HEK293T (cell line): ENCODE measurements around the gene SNX7.

ENCODE experiments used
- CTCF ChIA-PET: fragments of 350-600 bp; formaldehyde crosslinking; extraction: SDS; loops from one replicate; lab custom pipeline; 2021; ENCODE audit warnings: antibody characterized with exemption, inconsistent platforms; lab: Yijun Ruan, JAX
- POLR2A ChIA-PET: fragments of 350-600 bp; formaldehyde crosslinking; extraction: SDS; loops from one replicate; lab custom pipeline; 2020; ENCODE audit warnings: antibody characterized with exemption, inconsistent platforms; lab: Yijun Ruan, JAX
- DNase-seq: peaks from one replicate; pipeline ENCODE4 v3.0.0; 2012; ENCODE audit warnings: mixed read lengths; ENCODE audit errors: extremely low spot score
- ARNT ChIP-seq: fragments of 450-650 bp; IDR thresholded peaks from 2 replicates; pipeline ENCODE4 v1.6.1; 2017; ENCODE audit warnings: mild to moderate bottlenecking
- BHLHE40 ChIP-seq: fragments of 450-650 bp; IDR thresholded peaks from 2 replicates; pipeline ENCODE4 v1.6.1; 2016; ENCODE audit warnings: mild to moderate bottlenecking, moderate library complexity, borderline replicate concordance
- CTBP1 ChIP-seq: fragments of 450-650 bp; IDR thresholded peaks from 2 replicates; pipeline ENCODE4 v1.6.1; 2016; ENCODE audit warnings: borderline replicate concordance
- ELF4 ChIP-seq: fragments of 450-650 bp; IDR thresholded peaks from 2 replicates; pipeline ENCODE4 v1.6.1; 2017; ENCODE audit warnings: antibody characterized with exemption
- FOXA1 ChIP-seq: fragments of 450-650 bp; IDR thresholded peaks from 2 replicates; pipeline ENCODE4 v1.6.1; 2016; ENCODE audit warnings: mild to moderate bottlenecking
- FOXK2 ChIP-seq: fragments of 450-650 bp; IDR thresholded peaks from 2 replicates; pipeline ENCODE4 v1.6.1; 2016; ENCODE audit warnings: mild to moderate bottlenecking
- FOXM1 ChIP-seq: fragments of 450-650 bp; IDR thresholded peaks from 2 replicates; pipeline ENCODE4 v1.6.1; 2017; ENCODE audit warnings: mild to moderate bottlenecking, borderline replicate concordance
- HDGF ChIP-seq: fragments of 450-650 bp; IDR thresholded peaks from 2 replicates; pipeline ENCODE4 v1.6.1; 2017; ENCODE audit warnings: antibody characterized with exemption, borderline replicate concordance
- L3MBTL2 ChIP-seq: fragments of 450-650 bp; conservative IDR thresholded peaks from 2 replicates; pipeline ENCODE4 v1.6.1; 2016; ENCODE audit warnings: mild to moderate bottlenecking
- LEF1 ChIP-seq: fragments of 450-650 bp; IDR thresholded peaks from 2 replicates; pipeline ENCODE4 v1.6.1; 2017; ENCODE audit warnings: mild to moderate bottlenecking, borderline replicate concordance
- NFRKB ChIP-seq: fragments of 450-650 bp; IDR thresholded peaks from 2 replicates; pipeline ENCODE4 v1.6.1; 2016; ENCODE audit warnings: mild to moderate bottlenecking, moderate library complexity
- SP1 ChIP-seq: fragments of 450-650 bp; IDR thresholded peaks from 2 replicates; pipeline ENCODE4 v1.6.1; 2017
- SUZ12 ChIP-seq: fragments of 450-650 bp; IDR thresholded peaks from 2 replicates; pipeline ENCODE4 v1.6.1; 2016; ENCODE audit warnings: mild to moderate bottlenecking
- TARDBP ChIP-seq: fragments of 450-650 bp; IDR thresholded peaks from 2 replicates; pipeline ENCODE4 v1.6.1; 2016
- ZNF384 ChIP-seq: fragments of 450-650 bp; IDR thresholded peaks from 2 replicates; pipeline ENCODE4 v1.6.1; 2016
- TF ChIP-seq, protein P1 (sequence below): fragments of 450-650 bp; IDR thresholded peaks from 2 replicates; pipeline ENCODE4 v1.6.1; 2016

The SNX7 gene

DNA sequence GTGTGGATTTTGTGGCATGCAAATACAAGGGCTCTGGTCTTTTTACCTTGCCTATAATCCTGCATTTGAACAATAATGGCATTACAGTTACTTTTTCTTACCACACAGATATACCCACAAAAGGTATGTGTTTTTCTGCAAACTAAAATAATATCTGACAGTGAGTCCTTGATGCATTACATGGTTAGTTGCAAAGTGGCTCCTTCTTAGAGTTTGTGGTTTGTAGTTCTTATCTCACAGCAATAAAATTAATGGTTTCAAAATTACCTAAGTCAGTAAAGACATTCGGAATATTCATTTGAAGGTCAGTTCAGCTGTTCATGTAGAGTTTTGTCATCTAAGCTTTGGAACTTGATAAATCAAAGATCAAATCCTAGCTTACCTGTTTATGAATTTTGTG lies 43.5 kb downstream of the SNX7 start:
- ChIA-PET CTCF (interaction anchor here (0.6 kb wide), 1 partner anchor 184 kb away, joined by 3 read pairs; no protein-coding TSS in a partner anchor), POLR2A (no interaction called here)
- no peak for TF ChIP-seq NFRKB
- TF ChIP-seq, protein P1, sequence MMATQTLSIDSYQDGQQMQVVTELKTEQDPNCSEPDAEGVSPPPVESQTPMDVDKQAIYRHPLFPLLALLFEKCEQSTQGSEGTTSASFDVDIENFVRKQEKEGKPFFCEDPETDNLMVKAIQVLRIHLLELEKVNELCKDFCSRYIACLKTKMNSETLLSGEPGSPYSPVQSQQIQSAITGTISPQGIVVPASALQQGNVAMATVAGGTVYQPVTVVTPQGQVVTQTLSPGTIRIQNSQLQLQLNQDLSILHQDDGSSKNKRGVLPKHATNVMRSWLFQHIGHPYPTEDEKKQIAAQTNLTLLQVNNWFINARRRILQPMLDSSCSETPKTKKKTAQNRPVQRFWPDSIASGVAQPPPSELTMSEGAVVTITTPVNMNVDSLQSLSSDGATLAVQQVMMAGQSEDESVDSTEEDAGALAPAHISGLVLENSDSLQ: no peak
- no peak for TF ChIP-seq FOXA1
- TF ChIP-seq BHLHE40: no peak
- no peak for TF ChIP-seq ARNT
- no peak for TF ChIP-seq CTBP1
- TF ChIP-seq LEF1: no peak
- TF ChIP-seq TARDBP: no peak
- TF ChIP-seq ZNF384: no peak
- no peak for TF ChIP-seq SUZ12
- TF ChIP-seq FOXM1: no peak
- TF ChIP-seq ELF4: no peak
- no peak for TF ChIP-seq HDGF
- TF ChIP-seq L3MBTL2: no peak
- no peak for TF ChIP-seq SP1
- no peak for TF ChIP-seq FOXK2
- no peak for DNase-seq

DNA sequence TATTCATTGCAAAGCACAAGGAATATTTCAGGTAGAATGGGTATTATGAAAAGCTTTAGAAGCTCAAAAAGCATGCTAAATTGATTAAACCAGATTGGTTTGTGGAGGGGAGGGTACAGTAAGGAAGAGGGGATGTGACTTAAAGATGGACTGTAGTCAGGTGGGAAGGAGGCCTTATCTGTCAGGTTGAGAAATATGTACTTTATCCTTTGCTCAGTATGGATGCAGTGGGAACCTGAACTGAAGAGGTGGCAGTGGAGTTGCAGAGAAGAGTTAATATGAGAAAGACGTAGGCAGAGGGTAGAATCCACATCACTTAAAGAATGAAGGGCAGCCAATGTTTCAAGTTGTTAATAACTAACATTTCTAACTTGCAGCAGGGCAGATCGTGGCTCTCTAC lies 44.1 kb downstream of the SNX7 start:
- POLR2A ChIA-PET: no interaction called here
- no peak for DNase-seq
- CTCF ChIA-PET: no interaction called here
- TF ChIP-seq SP1: no peak
- no peak for TF ChIP-seq TARDBP
- TF ChIP-seq HDGF: no peak
- TF ChIP-seq, protein P1: no peak
- no peak for TF ChIP-seq LEF1
- no peak for TF ChIP-seq SUZ12
- TF ChIP-seq ARNT: no peak
- no peak for TF ChIP-seq FOXA1
- no peak for TF ChIP-seq CTBP1
- no peak for TF ChIP-seq BHLHE40
- TF ChIP-seq FOXM1: no peak
- no peak for TF ChIP-seq ZNF384
- no peak for TF ChIP-seq NFRKB
- no peak for TF ChIP-seq FOXK2

DNA sequence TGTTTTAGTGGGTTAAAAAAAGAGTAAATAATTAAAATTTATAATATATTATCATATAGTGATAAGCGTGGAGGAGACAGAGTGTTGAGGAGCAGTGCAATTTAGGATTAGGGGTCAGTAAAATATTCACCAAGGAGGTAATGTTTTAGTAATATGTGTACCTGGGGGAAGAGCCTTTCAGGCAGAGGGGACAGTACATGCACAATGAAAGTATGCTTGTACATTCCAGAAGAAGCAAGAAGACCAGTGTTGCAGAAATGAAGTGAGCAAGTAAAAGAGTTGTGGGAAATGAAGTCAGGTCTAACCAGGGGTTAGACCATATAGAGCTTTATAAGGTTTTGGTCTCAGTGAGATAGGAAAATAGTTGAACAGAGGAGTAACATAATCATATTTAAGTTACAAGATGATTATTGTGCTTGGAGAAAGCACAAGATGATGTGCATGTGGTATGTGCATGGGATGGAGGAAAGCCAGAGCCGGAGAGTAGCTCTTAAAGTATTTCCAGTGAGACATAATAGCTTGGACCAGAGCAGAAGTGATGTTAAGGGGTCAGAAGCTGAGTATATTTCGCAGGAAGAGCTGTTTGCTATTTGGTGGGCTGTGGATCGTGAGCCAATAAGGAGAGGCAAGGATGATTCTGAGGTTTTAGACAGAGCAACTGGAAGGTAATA lies 44.8 kb downstream of the SNX7 start:
- ChIA-PET CTCF (interaction anchor here (0.5 kb wide), 1 partner anchor 524 kb away, joined by 3 read pairs; no protein-coding TSS in a partner anchor), POLR2A (no interaction called here)
- no peak for DNase-seq
- TF ChIP-seq ARNT (no peak), L3MBTL2 (no peak), FOXA1 (no peak), ELF4 (no peak), NFRKB (no peak), CTBP1 (no peak), SP1 (no peak), TARDBP (no peak), ZNF384 (no peak), FOXM1 (no peak)
- TF ChIP-seq, protein P1: no peak

DNA sequence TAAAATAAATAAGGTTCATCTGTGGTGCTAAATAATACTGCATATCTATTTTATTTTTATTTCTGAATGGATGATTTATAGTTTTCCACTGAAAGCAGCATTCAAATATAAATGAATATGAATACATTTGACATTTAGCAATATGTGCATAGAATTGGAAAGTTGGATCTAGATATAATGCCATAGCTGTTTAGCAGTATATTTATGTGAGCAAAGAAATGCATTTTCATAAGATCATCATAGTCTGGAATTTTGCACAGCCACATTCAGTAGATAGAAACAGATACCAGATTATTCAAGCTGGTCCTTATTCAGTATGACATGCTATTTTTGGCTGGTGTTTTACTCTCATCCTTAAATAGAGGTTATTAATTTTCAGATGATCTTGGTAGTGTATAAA lies 46.0 kb downstream of the SNX7 start:
- TF ChIP-seq L3MBTL2: no peak
- TF ChIP-seq ZNF384: no peak
- no peak for TF ChIP-seq ELF4
- TF ChIP-seq TARDBP: no peak
- TF ChIP-seq NFRKB: no peak
- TF ChIP-seq FOXK2: no peak
- no peak for TF ChIP-seq SUZ12
- TF ChIP-seq BHLHE40: no peak
- TF ChIP-seq LEF1: no peak
- TF ChIP-seq SP1: no peak
- no peak for TF ChIP-seq FOXM1
- no peak for TF ChIP-seq FOXA1
- no peak for TF ChIP-seq CTBP1
- TF ChIP-seq, protein P1: no peak
- TF ChIP-seq HDGF: no peak
- ChIA-PET POLR2A (no interaction called here), CTCF (no interaction called here)
- DNase-seq: no peak

DNA sequence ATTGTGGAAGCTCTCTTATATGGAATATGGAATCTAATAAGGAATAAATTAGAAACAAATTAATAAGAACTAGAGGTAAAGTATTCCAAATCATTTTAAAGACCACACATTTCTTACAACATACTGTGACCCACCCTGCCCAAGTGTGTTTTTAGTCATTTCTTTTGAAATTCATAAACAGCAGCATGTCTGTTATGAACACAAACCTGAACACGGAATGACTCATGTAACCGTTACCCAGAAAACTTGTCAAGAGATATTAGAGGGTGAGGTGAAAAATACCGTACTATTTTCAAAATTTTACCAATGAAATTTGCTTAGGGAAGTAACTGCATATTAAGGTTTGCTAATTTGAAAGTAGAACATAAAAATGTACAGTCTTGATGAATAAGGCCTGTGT lies 48.4 kb downstream of the SNX7 start:
- POLR2A ChIA-PET: no interaction called here
- TF ChIP-seq SP1 (no peak), NFRKB (no peak), ZNF384 (no peak), TARDBP (no peak), BHLHE40 (no peak), HDGF (no peak), ELF4 (no peak), CTBP1 (no peak), FOXM1 (no peak)
- CTCF ChIA-PET: no interaction called here
- DNase-seq: no peak
